HG03097 (cell line): Measurements from ENCODE around the gene CATSPERZ.

Experiments
- ATAC-seq: cut with Tn5 transposase; IDR thresholded peaks from one replicate; pipeline ENCODE4 v1.9.1; 2021; ENCODE audit not compliant: unreplicated experiment, low FRiP score

The CATSPERZ gene

DNA sequence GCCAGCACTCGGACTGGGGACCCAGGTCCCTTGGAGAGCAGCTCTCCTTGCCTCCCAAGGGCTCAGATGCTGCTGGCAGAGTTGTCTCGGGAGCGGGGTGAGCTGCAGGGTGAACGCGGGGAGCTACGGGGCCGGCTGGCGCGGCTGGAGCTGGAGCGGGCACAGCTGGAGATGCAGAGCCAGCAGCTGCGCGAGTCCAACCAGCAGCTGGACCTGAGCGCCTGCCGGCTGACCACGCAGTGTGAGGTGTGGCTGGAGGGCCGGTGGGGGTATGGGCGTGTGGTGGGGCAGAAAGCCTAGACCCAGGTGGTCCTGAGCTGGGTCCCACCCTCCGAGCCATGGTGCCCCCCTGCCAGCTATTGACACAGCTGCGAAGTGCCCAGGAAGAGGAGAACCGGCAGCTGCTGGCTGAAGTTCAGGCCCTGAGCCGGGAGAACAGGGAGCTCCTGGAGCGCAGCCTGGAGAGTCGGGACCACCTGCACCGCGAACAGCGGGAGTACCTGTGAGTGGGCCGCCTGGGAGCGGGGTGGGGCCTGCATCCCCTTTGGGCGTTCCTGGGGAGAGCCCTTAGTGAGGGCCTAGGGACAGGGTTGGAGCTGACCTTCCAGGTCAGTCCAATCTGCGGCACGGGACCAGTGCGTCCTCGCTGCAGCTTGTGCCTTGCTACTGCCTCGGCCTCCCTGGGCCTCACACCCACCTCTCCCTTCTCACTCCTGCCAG is 53.0 kb downstream of the CATSPERZ start:
- no peak for ATAC-seq

DNA sequence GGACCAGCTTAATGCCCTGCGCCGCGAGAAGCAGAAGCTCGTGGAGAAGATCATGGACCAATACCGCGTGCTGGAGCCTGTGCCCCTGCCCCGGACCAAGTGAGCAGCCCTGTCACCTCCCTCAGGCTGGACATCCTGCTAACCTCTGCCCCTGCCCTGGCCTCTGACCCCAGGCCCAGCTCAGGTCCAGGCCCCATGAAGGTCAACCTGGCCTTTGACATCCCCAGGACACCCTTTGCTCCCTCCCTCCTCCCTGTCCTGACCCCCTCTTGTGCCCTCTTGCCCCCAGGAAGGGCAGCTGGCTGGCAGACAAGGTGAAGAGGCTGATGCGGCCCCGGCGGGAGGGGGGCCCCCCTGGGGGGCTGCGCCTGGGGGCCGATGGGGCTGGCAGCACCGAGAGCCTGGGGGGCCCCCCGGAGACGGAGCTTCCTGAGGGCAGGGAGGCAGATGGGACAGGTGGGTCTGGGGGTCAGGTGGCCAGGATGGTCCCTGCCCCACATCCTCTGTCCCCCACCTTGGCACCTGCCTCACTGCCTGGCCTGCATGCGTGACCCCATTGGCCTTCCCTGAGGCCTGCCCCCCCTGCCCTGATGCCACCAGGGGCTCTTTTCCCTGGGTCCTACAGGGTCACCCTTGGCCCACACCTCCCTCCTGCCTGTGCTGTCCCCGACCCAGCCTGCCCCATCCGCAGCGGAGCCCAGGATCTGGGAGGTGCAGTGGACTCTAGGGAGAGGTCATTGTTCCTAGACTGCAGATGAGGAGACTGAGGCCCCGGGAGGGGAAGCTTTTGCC is 53.8 kb downstream of the CATSPERZ start:
- ATAC-seq = no peak
